A204.1 (cell line): ENCODE results near the gene ROBO1.
A peak's percentile ranks its signal among the peaks of the same experiment; 100 is the strongest.
"Not testable (repeated sequence)": the region's sequence is repeated elsewhere in the genome, so short reads cannot be mapped to it uniquely, and the experiment has no call there.

Experiments used
- FAIRE-seq: peaks from 2 replicates; lab custom pipeline; 2012; peaks lifted over from hg19 to GRCh38; lab: Jason Lieb, UNC

The ROBO1 gene

GRCh38 chr3:79368403-79368802, 399.4 kb downstream of the ROBO1 start:
- FAIRE-seq = no peak

DNA sequence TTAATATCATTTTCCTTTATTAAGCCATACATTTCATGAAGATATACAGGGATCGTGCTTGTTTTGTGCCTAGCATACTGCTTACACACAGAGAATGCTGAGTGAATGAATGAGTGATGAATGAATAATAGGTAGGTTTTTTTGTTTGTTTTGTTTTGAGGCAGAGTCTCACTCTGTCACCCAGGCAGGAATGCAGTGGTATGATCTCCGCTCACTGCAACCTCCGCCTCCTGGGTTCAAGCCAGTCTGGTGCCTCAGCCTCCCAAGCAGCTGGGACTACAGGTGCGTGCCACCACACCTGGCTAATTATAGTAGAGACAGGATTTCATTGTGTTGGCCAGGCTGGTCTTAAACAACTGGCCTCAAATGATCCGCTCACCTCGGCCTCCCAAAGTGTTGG, 400.0 kb downstream of the ROBO1 start:
- no peak for FAIRE-seq

DNA sequence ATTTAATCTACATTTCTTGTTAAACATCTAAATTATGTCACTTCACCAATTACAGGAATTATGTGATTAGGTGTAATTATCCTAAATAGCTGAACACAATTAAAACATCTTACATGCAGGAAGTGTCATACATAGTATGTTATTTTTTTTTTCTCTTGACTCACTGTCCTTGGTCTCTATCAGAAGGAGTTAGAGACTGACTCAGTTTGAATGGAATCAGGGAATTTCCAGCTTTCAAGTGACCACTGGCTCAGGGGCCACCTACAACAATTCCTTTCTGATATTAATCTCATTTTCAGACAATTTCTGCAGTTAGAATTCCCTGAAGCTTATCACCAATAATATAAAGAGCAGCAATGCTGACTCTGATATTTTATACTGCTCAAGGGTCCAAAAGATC, 400.7 kb downstream of the ROBO1 start:
- FAIRE-seq = no peak

- no peak for FAIRE-seq
Measured at GRCh38 chr3:79366414-79366813, 401.4 kb downstream of the ROBO1 start.

GRCh38 chr3:79364784-79365183, 403.0 kb downstream of the ROBO1 start:
- no peak for FAIRE-seq

DNA sequence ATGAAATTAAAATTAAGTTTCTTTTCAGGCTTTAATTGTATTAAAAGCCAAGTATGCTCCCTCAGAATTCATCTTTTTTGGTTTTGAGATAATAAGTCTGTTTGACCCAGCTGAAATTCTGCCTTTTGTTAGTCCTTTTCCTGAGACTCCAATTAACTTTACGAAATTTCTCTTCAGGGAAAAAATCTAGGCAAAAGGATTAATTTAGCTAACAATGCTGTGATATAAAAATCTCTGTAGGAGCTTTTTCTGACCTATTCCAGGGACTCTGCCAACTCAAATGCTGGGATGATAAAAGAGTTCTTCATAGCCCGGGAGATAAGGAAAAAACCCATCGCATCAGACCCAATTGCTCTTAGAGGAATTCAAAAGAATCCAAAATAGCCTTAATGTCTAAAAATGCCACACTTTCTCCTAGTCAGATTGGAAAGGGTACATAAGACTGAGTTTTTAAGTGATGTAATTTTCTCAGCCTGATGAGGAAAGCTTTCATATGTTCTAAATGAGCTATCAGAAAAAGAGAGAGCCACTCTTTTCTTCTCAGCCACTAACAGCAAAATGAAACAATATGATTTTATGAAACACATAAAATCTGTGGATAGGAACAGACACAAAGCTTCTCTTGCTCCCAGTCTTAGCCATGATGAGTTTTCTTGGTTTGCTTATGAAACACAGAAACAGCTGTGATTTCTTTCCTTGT, 405.1 kb downstream of the ROBO1 start:
- no peak for FAIRE-seq

- peak; percentile 98 for FAIRE-seq
Measured at GRCh38 chr3:79361748-79362378, 405.9 kb downstream of the ROBO1 start.

DNA sequence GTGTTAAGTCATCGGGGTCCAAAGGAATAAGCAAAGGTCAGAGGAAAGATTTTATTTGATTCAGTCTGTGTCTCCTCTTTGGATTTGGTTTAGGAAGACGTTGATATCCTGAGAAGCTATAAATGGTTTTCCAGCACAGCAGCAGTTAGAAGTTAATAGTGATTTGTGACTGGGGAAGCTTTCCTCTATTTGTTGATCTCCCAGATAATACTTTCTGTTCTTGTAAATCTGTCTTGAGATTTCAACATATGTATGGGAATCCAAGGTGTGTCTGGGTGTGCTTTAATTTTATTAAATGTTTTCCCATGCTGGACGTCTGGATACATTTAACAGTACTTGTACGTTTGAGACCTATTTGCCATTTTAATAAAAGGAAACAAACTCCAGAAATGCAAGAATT, 409.5 kb downstream of the ROBO1 start:
- no peak for FAIRE-seq

GRCh38 chr3:79354179-79354688, 413.6 kb downstream of the ROBO1 start:
- no peak for FAIRE-seq

DNA sequence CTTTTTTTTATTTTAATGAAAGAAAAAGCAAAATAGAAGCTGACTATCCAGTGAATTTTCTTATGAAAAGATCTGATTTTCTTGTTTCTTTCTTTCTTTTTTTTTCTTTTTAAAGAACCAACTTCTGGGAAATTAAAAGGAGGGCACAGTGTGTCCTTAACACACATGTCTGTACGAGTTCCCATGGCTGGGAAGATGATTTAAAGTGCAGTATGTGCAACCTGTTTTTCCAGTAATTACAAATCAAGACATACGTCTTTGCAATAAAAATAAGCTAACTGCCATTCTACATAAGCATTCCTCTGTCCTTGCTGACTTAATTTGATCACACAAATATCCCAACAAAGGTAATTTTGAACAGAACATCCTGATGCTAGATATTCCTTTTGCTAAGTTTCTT, 416.1 kb downstream of the ROBO1 start:
- no peak for FAIRE-seq

DNA sequence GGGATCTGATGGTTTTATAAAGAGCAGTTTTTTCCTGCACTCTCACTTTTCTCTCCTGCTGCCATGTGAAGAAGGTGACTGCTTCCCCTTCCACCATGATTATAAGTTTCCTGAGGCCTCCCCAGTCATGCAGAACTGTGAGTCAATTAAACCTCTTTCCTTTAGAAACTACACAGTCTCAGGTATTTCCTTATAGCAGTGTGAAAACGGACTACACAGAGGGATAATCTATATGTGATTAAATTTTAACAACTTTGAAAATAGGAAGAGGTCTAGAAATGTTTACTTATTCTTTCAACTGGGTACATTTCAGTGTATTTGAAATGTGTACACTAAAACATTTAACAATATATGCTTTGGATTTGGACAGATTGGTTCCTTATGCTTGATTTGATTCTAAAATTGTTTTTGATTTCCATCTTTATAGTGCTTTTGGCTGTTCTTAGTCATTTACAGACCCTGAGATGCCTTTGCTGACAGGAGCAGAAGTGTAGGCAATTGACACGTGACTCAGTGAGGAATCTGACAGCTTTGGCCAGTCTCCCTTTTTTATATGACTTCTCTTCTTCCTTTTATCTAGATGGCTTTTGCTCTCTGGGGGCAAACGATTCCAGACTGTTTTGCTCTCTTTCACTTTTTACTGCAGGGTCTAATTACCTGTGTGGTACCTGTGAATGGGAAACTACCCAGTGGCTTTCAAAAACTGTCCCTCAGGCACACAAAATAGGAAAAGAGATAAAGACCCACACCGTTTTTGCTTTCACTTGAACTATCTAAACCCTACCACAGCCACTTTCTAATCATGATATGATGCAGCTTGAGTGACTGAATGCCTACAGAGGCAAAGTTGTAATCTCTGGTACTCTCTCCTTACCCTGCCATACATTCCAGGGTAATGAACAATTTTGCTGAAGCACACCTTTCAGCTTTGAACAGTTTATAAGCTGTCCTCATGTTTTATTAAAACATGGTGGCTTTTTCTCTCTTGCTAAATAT, 422.6 kb downstream of the ROBO1 start:
- no peak for FAIRE-seq

DNA sequence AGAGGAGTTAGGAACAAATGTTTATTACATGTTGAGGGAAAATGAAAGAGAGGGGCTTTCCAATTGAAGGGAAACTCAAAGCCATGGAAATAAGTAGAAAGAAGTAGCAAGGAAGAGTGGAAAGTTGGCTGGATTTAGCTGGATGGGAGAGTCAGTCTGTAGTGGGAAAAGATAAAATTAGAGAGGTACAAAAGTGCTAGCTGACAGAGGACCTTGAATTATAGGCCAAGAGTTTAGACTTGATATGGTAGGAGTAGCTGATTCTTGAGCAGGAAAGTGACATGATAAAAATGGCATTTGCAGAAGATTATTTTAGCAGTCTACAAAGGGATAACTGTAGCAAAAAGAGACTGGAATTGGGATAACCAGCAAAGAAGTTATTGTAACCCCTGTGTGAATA, 425.8 kb downstream of the ROBO1 start:
- no peak for FAIRE-seq

- FAIRE-seq = no peak
Measured at GRCh38 chr3:79339846-79340245, 428.0 kb downstream of the ROBO1 start.

GRCh38 chr3:79337798-79338197, 430.0 kb downstream of the ROBO1 start:
- peak; percentile 64 for FAIRE-seq

DNA sequence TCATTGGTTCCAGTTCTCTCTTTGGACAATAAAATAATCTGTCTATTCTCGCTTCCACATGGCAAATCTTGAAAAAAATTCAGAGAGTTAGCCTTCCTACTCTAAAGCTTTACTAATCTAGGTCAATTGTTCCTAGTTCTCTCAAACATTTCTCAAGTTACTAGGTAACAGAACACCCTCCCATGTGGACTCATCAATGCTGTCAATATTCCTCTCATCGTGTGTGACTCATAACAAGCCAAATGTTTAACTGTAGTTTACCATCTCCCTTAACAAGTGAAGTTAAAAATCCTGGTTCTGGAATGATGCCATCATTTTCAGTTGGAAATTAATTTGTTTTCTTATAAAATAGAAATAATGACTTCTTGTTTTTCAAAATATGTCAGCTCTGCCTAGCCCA, 438.6 kb downstream of the ROBO1 start:
- no peak for FAIRE-seq

DNA sequence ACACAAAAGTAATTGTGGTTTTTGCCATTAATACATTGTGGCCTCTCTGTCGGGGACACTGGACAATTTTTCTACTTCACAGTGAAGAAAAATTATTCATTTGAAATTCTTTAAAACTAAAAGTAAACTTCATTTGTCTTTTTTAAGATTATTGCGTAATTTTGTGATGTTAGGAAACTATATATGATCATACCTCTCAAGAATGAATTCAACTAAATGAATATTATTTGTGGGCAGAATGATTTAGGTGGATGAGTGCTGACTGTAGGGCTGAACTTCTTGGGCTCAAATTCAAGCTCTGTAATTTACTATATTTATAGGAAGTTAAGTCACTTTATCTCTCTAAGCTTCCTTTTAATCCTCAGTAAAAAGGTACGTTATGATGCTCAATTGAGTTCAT, 441.2 kb downstream of the ROBO1 start:
- FAIRE-seq = no peak

DNA sequence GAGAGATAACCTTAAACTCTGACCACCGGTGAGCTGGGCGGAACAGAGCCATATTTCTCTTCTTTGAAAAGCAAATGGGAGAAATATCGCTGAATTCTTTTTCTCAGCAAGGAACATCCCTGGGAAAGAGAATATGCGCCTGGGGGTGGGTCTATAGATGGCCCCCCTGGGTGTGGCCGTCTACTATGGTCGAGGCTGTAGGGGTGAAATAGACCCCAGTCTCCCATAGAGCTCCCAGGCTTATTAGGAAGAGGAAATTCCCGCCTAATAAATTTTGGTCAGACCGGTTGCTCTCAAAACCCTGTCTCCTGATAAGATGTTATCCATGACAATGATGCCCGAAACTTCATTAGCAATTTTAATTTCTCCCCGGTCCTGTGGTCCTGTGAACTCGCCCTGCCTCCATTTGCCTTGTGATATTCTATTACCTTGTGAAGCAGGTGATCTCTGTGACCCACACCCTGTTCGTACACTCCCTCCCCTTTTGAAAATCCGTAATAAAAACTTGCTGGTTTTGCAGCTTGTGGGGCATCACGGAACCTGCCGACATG, 441.9 kb downstream of the ROBO1 start:
- FAIRE-seq = not testable (repeated sequence)

- FAIRE-seq = no peak
Measured at GRCh38 chr3:79317551-79318518, 450.0 kb downstream of the ROBO1 start.

DNA sequence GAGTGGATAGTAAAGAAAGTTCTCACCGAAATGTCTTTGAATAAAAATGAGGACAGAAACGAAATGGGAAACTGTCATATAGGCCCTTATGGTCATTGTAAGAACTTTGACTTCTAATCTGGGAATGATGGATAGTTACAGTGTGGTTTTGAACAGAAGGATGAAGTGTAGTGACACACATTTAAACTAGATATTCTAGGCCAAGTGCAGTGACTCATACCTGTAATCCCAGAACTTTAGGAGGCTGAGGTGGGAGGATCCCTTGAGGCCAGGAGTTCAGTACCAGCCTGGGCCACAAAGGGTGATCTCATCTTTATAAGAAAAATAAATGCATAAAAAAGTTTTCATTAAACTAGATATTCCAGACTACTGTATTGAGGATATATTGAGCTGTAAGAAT, 452.8 kb downstream of the ROBO1 start:
- FAIRE-seq = no peak

- FAIRE-seq = no peak
Measured at GRCh38 chr3:79314544-79314943, 453.3 kb downstream of the ROBO1 start.

DNA sequence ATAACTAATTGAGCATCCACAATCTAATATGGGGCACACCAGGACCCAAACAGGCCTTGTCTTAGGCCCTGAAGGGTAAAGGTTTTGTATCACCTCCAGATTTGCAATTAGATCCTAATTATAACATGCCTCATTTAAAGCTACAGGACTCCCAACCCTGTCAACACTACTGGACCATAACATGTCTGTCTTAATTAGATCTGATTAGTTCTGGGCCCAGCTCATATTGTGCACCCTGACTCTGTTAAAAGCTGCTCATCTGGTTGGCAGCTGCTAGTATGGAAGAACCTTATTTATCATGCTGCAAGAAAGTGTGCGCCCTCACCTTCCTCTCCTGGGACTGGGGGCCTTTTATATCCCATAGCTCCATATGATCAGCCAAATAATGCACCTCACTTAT, 457.8 kb downstream of the ROBO1 start:
- no peak for FAIRE-seq
